Caco-2 (cell line): ENCODE data around the gene SSTR3. TPM values are rescaled to one million over a fixed set of nuclear protein-coding genes. Genes with fewer than 3 reads are reported as not detected.
A peak's percentile ranks its signal among the peaks of the same experiment; 100 is the strongest.

Experiments
- BruUV-seq: library from RNA; stranded (reverse); fragments of 400-500 nt; replicated peaks from 2 replicates; lab custom pipeline; 2021; lab: Mats Ljungman, UMichigan
- CTCF ChIA-PET: fragments of 300-600 bp; sonication (Branson Sonifier 250); formaldehyde crosslinking; loops from one replicate; lab custom pipeline; 2022; ENCODE audit warnings: antibody characterized with exemption; lab: Charles Lee
- POLR2A ChIA-PET: fragments of 300-600 bp; sonication (Branson Sonifier 250); formaldehyde crosslinking; loops from one replicate; lab custom pipeline; 2022; ENCODE audit warnings: antibody characterized with exemption; lab: Charles Lee
- DNase-seq, 2 experiments: peaks; one replicate each; pipeline versions ENCODE4 v3.0.0 to v3.0.0-alpha.2; 2020 to 2022
- H3K27me3 ChIP-seq: replicated peaks from 2 replicates; pipeline ENCODE4 v1.6.0; 2011; ENCODE audit warnings: low read length; ENCODE audit not compliant: control insufficient read depth, insufficient read depth
- H3K36me3 ChIP-seq: 2 replicates; pipeline ENCODE4 v1.5.1; 2011; ENCODE audit warnings: low read length; ENCODE audit not compliant: control insufficient read depth, insufficient read depth
- H3K4me1 ChIP-seq: fragments of 250-450 bp; sonication (Bioruptor Pico); 2 replicates; pipeline ENCODE4 v1.5.1; 2020; ENCODE audit warnings: mild to moderate bottlenecking
- H3K4me3 ChIP-seq: 2 replicates; pipeline ENCODE4 v1.5.1; 2011; ENCODE audit warnings: low read depth, mild to moderate bottlenecking, control low read depth, low read length
- H3K9me3 ChIP-seq: fragments of 250-450 bp; sonication (Bioruptor Pico); 2 replicates; pipeline ENCODE4 v1.5.1; 2020; ENCODE audit warnings: mild to moderate bottlenecking, moderate library complexity
- H3K27ac Mint-ChIP-seq: one replicate; pipeline ENCODE4 v1.8.0; 2022; ENCODE audit warnings: mixed read lengths; ENCODE audit not compliant: unreplicated experiment
- H3K27me3 Mint-ChIP-seq: one replicate; pipeline ENCODE4 v1.8.0; 2022; ENCODE audit warnings: mixed read lengths; ENCODE audit not compliant: insufficient read depth, unreplicated experiment
- H3K36me3 Mint-ChIP-seq: one replicate; pipeline ENCODE4 v1.8.0; 2022; ENCODE audit warnings: mild to moderate bottlenecking, mixed read lengths; ENCODE audit not compliant: insufficient read depth, unreplicated experiment
- H3K4me1 Mint-ChIP-seq: one replicate; pipeline ENCODE4 v1.8.0; 2022; ENCODE audit warnings: low read depth, mixed read lengths; ENCODE audit not compliant: unreplicated experiment
- H3K4me3 Mint-ChIP-seq: one replicate; pipeline ENCODE4 v1.8.0; 2022; ENCODE audit warnings: mild to moderate bottlenecking, moderate library complexity, mixed read lengths; ENCODE audit not compliant: unreplicated experiment
- H3K9me3 Mint-ChIP-seq: one replicate; pipeline ENCODE4 v1.8.0; 2022; ENCODE audit warnings: mixed read lengths; ENCODE audit not compliant: unreplicated experiment
- CTCF ChIP-seq, 2 experiments: fragments of 200-600 bp in 1 of 2; IDR thresholded peaks; 1 replicate in 1 of 2; 2 replicates in 1 of 2; pipeline versions ENCODE4 v1.5.1 to v1.8.0; 2011 to 2022; ENCODE audit warnings: antibody characterized with exemption in 1 of 2, control low read depth in 1 of 2, inconsistent platforms in 1 of 2, low read depth in 1 of 2, low read length in 1 of 2, mild to moderate bottlenecking in 1 of 2, moderate library complexity in 1 of 2; ENCODE audit not compliant: insufficient read depth in 1 of 2, severe bottlenecking in 1 of 2, unreplicated experiment in 1 of 2
- intact Hi-C: fragments of 100-400 bp; cut with micrococcal nuclease; formaldehyde crosslinking; loops from one replicate; pipeline ENCODE4 v1.10.0; 2022; ENCODE audit not compliant: unreplicated experiment
- total RNA-seq: library from RNA; stranded (reverse); gene quantifications from 2 replicates; pipeline ENCODE4 v1.2.3, GENCODE V29; 2022

SSTR3 gene
- total RNA-seq, 1 experiment from 2014 or later: not detected

GRCh38 chr22:37186228-37186996, 25.9 kb downstream of the SSTR3 start:
- Histone ChIP-seq H3K4me3 (no peak overlapping the region), H3K4me1 (peaks cover 45% of the 10 kb centered on the region), H3K36me3 (no peaks in the 10 kb centered on the region), H3K27me3 (no peaks in the 10 kb centered on the region), H3K9me3 (no peaks in the 10 kb centered on the region)
- Mint-ChIP-seq H3K36me3 (peaks cover 24% of the 10 kb centered on the region), H3K9me3 (no peaks in the 10 kb centered on the region), H3K27ac (no peak overlapping the region), H3K27me3 (no peaks in the 10 kb centered on the region), H3K4me1 (peaks cover 37% of the 10 kb centered on the region), H3K4me3 (peak overlapping the region; percentile 7)
- CTCF ChIA-PET: no interaction called here
- intact Hi-C loops: no loop called here
- POLR2A ChIA-PET: no interaction called here
- DNase-seq: peak in 1 of 2 experiments; percentile 48
- BruUV-seq: no TSS peak
- no peak for TF ChIP-seq CTCF (IDR thresholded peaks at IDR 0.05; ENCODE audit: insufficient read depth in 1 of 2, low read depth in 1 of 2, low read length in 1 of 2, severe bottlenecking in 1 of 2, unreplicated experiment in 1 of 2)

- Mint-ChIP-seq H3K27me3 (no peaks in the 10 kb centered on the region), H3K4me3 (no peak overlapping the region), H3K4me1 (peaks cover 37% of the 10 kb centered on the region), H3K36me3 (peaks cover 24% of the 10 kb centered on the region), H3K27ac (no peak overlapping the region), H3K9me3 (no peaks in the 10 kb centered on the region)
- no TSS peak for BruUV-seq
- TF ChIP-seq CTCF (IDR thresholded peaks at IDR 0.05; ENCODE audit: insufficient read depth in 1 of 2, low read depth in 1 of 2, low read length in 1 of 2, severe bottlenecking in 1 of 2, unreplicated experiment in 1 of 2): no peak
- Histone ChIP-seq H3K4me1 (peaks cover 38% of the 10 kb centered on the region), H3K4me3 (no peak overlapping the region), H3K27me3 (no peaks in the 10 kb centered on the region), H3K36me3 (no peaks in the 10 kb centered on the region), H3K9me3 (no peaks in the 10 kb centered on the region)
- CTCF ChIA-PET: no interaction called here
- intact Hi-C loops: no loop called here
- POLR2A ChIA-PET: no interaction called here
- DNase-seq: no peak
These were observed 26.5 kb downstream of the SSTR3 start for GRCh38 chr22:37185646-37186227.

GRCh38 chr22:37184816-37185541, 27.3 kb downstream of the SSTR3 start:
- intact Hi-C loops: no loop called here
- no peaks in the 10 kb centered on the region for H3K27me3 ChIP-seq
- CTCF ChIA-PET: no interaction called here
- no TSS peak for BruUV-seq
- no peak overlapping the region for H3K4me3 ChIP-seq
- POLR2A ChIA-PET: interaction anchor here (0.5 kb wide), 1 partner anchor 68 kb away, joined by 3 read pairs; no protein-coding TSS in a partner anchor
- peaks cover 31% of the 10 kb centered on the region for H3K4me1 ChIP-seq
- no peaks in the 10 kb centered on the region for H3K9me3 Mint-ChIP-seq
- peaks cover 33% of the 10 kb centered on the region for H3K4me1 Mint-ChIP-seq
- DNase-seq: no peak
- TF ChIP-seq CTCF (IDR thresholded peaks at IDR 0.05; ENCODE audit: insufficient read depth in 1 of 2, low read depth in 1 of 2, low read length in 1 of 2, severe bottlenecking in 1 of 2, unreplicated experiment in 1 of 2): no peak
- H3K27me3 Mint-ChIP-seq: no peaks in the 10 kb centered on the region
- H3K4me3 Mint-ChIP-seq: no peak overlapping the region
- H3K27ac Mint-ChIP-seq: no peak overlapping the region
- no peaks in the 10 kb centered on the region for H3K9me3 ChIP-seq
- H3K36me3 ChIP-seq: no peaks in the 10 kb centered on the region
- H3K36me3 Mint-ChIP-seq: peaks cover 24% of the 10 kb centered on the region
